Articular chondrocyte of knee joint (primary cell): ENCODE data around the gene KANSL2. TPM values are rescaled to one million over a fixed set of nuclear protein-coding genes. Genes with fewer than 3 reads are reported as not detected.

Experiments
- small RNA-seq: library from RNA; depleted of rRNA; stranded (forward); fragments of <200 nt; gene quantifications from one replicate; pipeline ENCODE3, GENCODE V24; 2012
- total RNA-seq: library from RNA; depleted of rRNA; stranded (reverse); fragments of >200 nt; gene quantifications from 2 replicates; pipeline ENCODE4 v1.2.3, GENCODE V29; 2012

The KANSL2 gene, protein sequence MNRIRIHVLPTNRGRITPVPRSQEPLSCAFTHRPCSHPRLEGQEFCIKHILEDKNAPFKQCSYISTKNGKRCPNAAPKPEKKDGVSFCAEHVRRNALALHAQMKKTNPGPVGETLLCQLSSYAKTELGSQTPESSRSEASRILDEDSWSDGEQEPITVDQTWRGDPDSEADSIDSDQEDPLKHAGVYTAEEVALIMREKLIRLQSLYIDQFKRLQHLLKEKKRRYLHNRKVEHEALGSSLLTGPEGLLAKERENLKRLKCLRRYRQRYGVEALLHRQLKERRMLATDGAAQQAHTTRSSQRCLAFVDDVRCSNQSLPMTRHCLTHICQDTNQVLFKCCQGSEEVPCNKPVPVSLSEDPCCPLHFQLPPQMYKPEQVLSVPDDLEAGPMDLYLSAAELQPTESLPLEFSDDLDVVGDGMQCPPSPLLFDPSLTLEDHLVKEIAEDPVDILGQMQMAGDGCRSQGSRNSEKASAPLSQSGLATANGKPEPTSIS
- total RNA-seq = 42.2 and 56.4 TPM in 2 replicates

DNA sequence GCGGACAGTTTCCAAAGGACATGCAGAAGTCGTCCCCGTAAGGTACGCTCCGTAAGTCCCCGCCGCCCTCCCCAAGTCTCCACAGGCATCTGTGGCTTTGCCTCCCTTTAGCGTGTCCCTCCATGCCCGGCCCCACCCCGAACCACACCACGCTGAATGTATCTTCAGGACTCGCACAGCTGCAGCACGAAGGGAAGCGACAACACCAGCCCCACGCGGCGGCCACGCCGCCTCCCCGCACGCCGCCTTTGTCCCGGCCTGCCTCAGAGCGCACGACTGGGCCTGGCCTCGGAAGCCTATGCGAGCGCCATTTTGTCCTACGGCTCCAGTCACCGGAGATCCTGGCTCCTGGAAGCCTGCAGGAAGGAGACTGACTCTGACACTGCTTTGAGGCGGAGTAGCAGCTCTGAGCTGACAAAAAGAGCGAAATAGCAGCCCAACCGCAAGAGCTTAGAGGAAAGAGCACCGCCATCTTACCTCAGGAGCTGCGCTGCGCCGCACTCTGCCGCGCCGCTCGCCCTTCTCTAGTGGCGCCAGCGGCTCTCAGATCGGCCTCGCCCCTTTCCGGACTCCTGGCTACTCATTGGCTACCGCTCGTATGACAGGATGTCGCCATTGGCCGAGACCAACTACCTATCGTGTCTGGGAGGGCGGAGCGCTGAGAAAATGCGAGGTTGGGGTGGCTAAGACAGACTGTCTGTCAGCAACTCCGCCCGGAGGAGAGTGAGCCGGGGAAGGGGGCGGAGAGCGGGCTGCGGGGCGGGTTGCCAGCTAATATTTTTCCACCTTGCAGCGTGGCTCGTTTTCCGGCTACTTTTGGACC, at the start of gene KANSL2:
Gene KANSL2, minus strand, starts transcription at position 529 of the 823 bp plus-strand sequence. CDS start 606 bp downstream, outside the sequence.

DNA sequence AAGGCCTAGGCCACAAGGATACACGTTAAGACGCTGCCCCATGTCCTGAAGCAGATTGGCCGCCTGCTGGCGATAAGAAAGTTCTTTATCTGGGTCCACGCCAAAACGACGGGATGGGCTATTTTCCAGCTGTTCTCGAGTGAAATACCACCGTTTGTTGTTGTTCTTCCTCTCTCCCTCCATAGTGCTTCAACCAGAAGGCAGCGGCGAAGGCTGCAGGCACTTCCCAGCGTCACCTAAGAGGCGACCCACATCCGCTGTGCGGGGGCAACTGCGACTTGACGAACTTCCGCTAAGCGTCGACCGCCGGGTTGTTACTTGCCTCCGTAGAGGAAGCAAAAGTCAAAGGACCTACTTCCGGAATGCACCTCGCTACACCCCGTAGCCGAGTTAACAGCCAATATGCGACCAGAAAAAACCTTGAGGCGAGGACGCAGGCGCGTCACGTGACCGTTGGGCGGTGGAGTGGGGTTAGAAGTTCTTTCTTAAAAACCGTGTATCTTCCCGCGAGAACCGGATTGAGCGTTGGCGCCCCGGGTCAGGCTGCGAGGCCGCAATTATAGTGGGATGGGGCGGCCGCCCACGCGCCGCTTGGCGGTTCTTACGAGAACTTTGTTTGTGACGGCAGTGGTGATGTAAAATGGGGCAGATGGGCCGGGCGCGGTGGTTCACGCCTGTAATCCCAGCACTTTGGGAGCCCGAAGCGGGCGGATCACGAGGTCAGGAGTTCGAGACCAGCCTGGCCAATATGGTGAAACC, 34.6 kb upstream of the KANSL2 start, which contains the start of gene CCNT1:
Gene CCNT1, minus strand, starts transcription at position 215 of the 759 bp plus-strand sequence. Its CDS starts 32 bp downstream, at position 183.

Small RNA genes within 50 kb of the gene (small RNA-seq; reads per million reads assigned to genes)
- gene MIR1291 = not detected
- 315 reads per million, percentile 99 among the genes with 10 or more reads in this experiment for gene SNORA2A
- gene SNORA2B = 35.1 reads per million, percentile 96 among the genes with 10 or more reads in this experiment
- gene SNORA2C = 6.3 reads per million, percentile 92 among the genes with 10 or more reads in this experiment

Other genes starting within 250 kb of the KANSL2 start
- not detected in 2 replicates for gene ANP32D, start 209.7 kb downstream of the KANSL2 start, total RNA-seq
- gene C12orf54, start 199.7 kb downstream of the KANSL2 start, total RNA-seq = 0.22 TPM in 1 of 2 replicates, not detected in the other
- not detected in 2 replicates for gene OR8S1, start 156.6 kb downstream of the KANSL2 start, total RNA-seq
- gene LALBA, start 112.2 kb downstream of the KANSL2 start, total RNA-seq = not detected in 2 replicates
- gene CCNT1, start 34.5 kb upstream of the KANSL2 start, total RNA-seq = 32.0 and 41.2 TPM in 2 replicates
- 24.0 and 24.2 TPM in 2 replicates for gene ADCY6, start 106.9 kb upstream of the KANSL2 start, total RNA-seq
- gene CACNB3, start 136.3 kb upstream of the KANSL2 start, total RNA-seq = 16.9 and 21.4 TPM in 2 replicates
- 47.3 and 54.2 TPM in 2 replicates for gene DDX23, start 169.9 kb upstream of the KANSL2 start, total RNA-seq
- 0.22 and 0.39 TPM in 2 replicates for gene RND1, start 183.6 kb upstream of the KANSL2 start, total RNA-seq
- 17.4 and 31.5 TPM in 2 replicates for gene FKBP11, start 243.3 kb upstream of the KANSL2 start, total RNA-seq